CD14-positive monocyte (primary cell): Measurements from ENCODE around the gene MICALL1. TPM values are rescaled to one million over a fixed set of nuclear protein-coding genes. Genes with fewer than 3 reads are reported as not detected.
"Not testable (repeated sequence)": the region's sequence is repeated elsewhere in the genome, so short reads cannot be mapped to it uniquely, and the experiment has no call there.

Source experiments
- DNase-seq, 3 donors: peaks; one replicate each; pipeline ENCODE4 v3.0.0-alpha.2; 2011 to 2022
- H2AFZ ChIP-seq: 2 replicates; pipeline ENCODE4 v1.6.0; 2012; ENCODE audit warnings: mild to moderate bottlenecking, low read depth, low read length, inconsistent platforms; ENCODE audit not compliant: insufficient read depth, poor library complexity, severe bottlenecking
- H3K27ac ChIP-seq, 2 donors: 1 replicate in 1 of 2; 2 replicates in 1 of 2; pipeline ENCODE4 v1.5.1; 2012 to 2013; ENCODE audit warnings: low read length in 2 of 2, control low read depth in 1 of 2, inconsistent platforms in 1 of 2, low read depth in 1 of 2, mild to moderate bottlenecking in 1 of 2
- H3K27me3 ChIP-seq, 2 donors: one replicate each; pipeline versions ENCODE4 v1.6.0 to v1.6.1; 2011 to 2013; ENCODE audit warnings: low read length in 2 of 2; ENCODE audit not compliant: control insufficient read depth in 2 of 2, insufficient read depth in 2 of 2
- H3K36me3 ChIP-seq, 2 donors: replicated peaks in 1 of 2; 1 replicate in 1 of 2; 2 replicates in 1 of 2; pipeline versions ENCODE4 v1.5.1 to v1.6.1; 2012 to 2013; ENCODE audit warnings: low read length in 2 of 2, control low read depth in 1 of 2, inconsistent platforms in 1 of 2, mild to moderate bottlenecking in 1 of 2; ENCODE audit not compliant: insufficient read depth in 2 of 2, control insufficient read depth in 1 of 2
- H3K4me1 ChIP-seq, 2 donors: 1 replicate in 1 of 2; 2 replicates in 1 of 2; pipeline versions ENCODE4 v1.5.1 to v1.6.1; 2012 to 2013; ENCODE audit warnings: low read length in 2 of 2, control low read depth in 1 of 2, inconsistent platforms in 1 of 2, mild to moderate bottlenecking in 1 of 2, moderate library complexity in 1 of 2; ENCODE audit not compliant: insufficient read depth in 2 of 2, control insufficient read depth in 1 of 2
- H3K4me2 ChIP-seq: replicated peaks from 2 replicates; pipeline ENCODE3; 2012; ENCODE audit warnings: low read length, moderate library complexity, mild to moderate bottlenecking; ENCODE audit not compliant: poor library complexity, severe bottlenecking; ENCODE audit errors: extremely low read depth
- H3K4me3 ChIP-seq, 3 experiments: fragments of 200-600 bp in 1 of 3; sonication (generic) in 1 of 3; replicated peaks in 1 of 3; 1 replicate in 2 of 3; 2 replicates in 1 of 3; pipeline ENCODE4 v1.5.1; 2011 to 2013; ENCODE audit warnings: low read length in 3 of 3, mild to moderate bottlenecking in 3 of 3, control low read depth in 2 of 3, low read depth in 2 of 3, inconsistent platforms in 1 of 3, moderate library complexity in 1 of 3
- H3K79me2 ChIP-seq: 2 replicates; pipeline ENCODE4 v1.6.0; 2012; ENCODE audit warnings: mild to moderate bottlenecking, control low read depth, inconsistent platforms, low read length, moderate library complexity; ENCODE audit not compliant: insufficient read depth
- H3K9ac ChIP-seq: 2 replicates; pipeline ENCODE4 v1.6.0; 2017; ENCODE audit warnings: low read length, mild to moderate bottlenecking; ENCODE audit not compliant: insufficient read depth, poor library complexity, severe bottlenecking
- H3K9me3 ChIP-seq, 2 donors: replicated peaks in 1 of 2; 1 replicate in 1 of 2; 2 replicates in 1 of 2; pipeline versions ENCODE4 v1.5.1 to v1.6.1; 2012 to 2013; ENCODE audit warnings: low read length in 2 of 2, control low read depth in 1 of 2; ENCODE audit not compliant: control insufficient read depth in 1 of 2, insufficient read depth in 1 of 2
- H4K20me1 ChIP-seq: 2 replicates; pipeline ENCODE4 v1.6.0; 2012; ENCODE audit warnings: mild to moderate bottlenecking, low read length, control low read depth, moderate library complexity; ENCODE audit not compliant: insufficient read depth
- H3K27ac Mint-ChIP-seq, 7 donors: one replicate each; pipeline ENCODE4 v1.8.0; 2020; ENCODE audit warnings: mild to moderate bottlenecking in 7 of 7, mixed read lengths in 7 of 7, moderate library complexity in 6 of 7, inconsistent platforms in 2 of 7
- H3K27me3 Mint-ChIP-seq, 3 donors: one replicate each; pipeline ENCODE4 v1.8.0; 2021 to 2022; ENCODE audit warnings: low read depth in 3 of 3, mild to moderate bottlenecking in 3 of 3, mixed read lengths in 3 of 3, moderate library complexity in 3 of 3, inconsistent platforms in 1 of 3
- H3K36me3 Mint-ChIP-seq, 2 donors: one replicate each; pipeline ENCODE4 v1.8.0; 2020; ENCODE audit warnings: mixed read lengths in 2 of 2, inconsistent platforms in 1 of 2, mild to moderate bottlenecking in 1 of 2
- H3K4me1 Mint-ChIP-seq: one replicate; pipeline ENCODE4 v1.8.0; 2020; ENCODE audit warnings: mild to moderate bottlenecking, mixed read lengths
- H3K4me3 Mint-ChIP-seq, 2 donors: one replicate each; pipeline ENCODE4 v1.8.0; 2020; ENCODE audit warnings: mild to moderate bottlenecking in 2 of 2, mixed read lengths in 2 of 2, moderate library complexity in 1 of 2
- H3K9me3 Mint-ChIP-seq, 7 donors: one replicate each; pipeline ENCODE4 v1.8.0; 2020 to 2022; ENCODE audit warnings: mixed read lengths in 7 of 7, mild to moderate bottlenecking in 6 of 7, moderate library complexity in 6 of 7, inconsistent platforms in 2 of 7
- WGBS: methylation state at CpG from one replicate; pipeline ENCODE4 v1.1.5; 2013; ENCODE audit warnings: missing lambda C conversion rate; ENCODE audit not compliant: insufficient coverage; 5-methylcytosine and 5-hydroxymethylcytosine counted together
- intact Hi-C, 2 donors: fragments of 100-400 bp; cut with micrococcal nuclease; formaldehyde crosslinking; loops; one replicate each; pipeline versions ENCODE4 v1.15.0 to v1.15.1; 2023
- polyA plus RNA-seq, 3 donors: library from polyadenylated mRNA; depleted of rRNA in 1 of 3; unstranded in 2 of 3; stranded (reverse) in 1 of 3; fragments of 300-500 nt in 2 of 3; fragments of >200 nt in 1 of 3; fragmentation: Illumina TruSeq in 2 of 3; gene quantifications; 1 replicate in 2 of 3; 2 replicates in 1 of 3; pipeline ENCODE4 v1.2.3, GENCODE V29; 2012 to 2021
- TF ChIP-seq, protein P1 (sequence below): fragments of 200-600 bp; IDR thresholded peaks from one replicate; pipeline ENCODE4 v1.8.0; 2022; ENCODE audit warnings: antibody characterized with exemption, mild to moderate bottlenecking

Gene MICALL1
- polyA plus RNA-seq, 3 donors: 0.51 to 7.0 (median 1.3) TPM

GRCh38 chr22:37954686-37955085 is 48.6 kb downstream of the MICALL1 start:
- Histone ChIP-seq H3K79me2 (peaks cover 16% of the 10 kb centered on the region), H3K4me2 (peak overlapping the region; percentile 91), H3K27me3 (peaks cover 9 to 14% of the 10 kb centered on the region in 2 donors), H3K36me3 (peaks cover 29 to 34% of the 10 kb centered on the region in 2 donors), H3K9ac (peak overlapping the region; percentile 91), H2AFZ (no peak overlapping the region), H3K9me3 (no peaks in the 10 kb centered on the region), H3K4me1 (peaks cover 22 to 23% of the 10 kb centered on the region in 2 donors), H3K27ac (no peak overlapping the region), H4K20me1 (no peaks in the 10 kb centered on the region), H3K4me3 (peak overlapping the region in 1 of 3 experiments; percentile 95)
- TF ChIP-seq, protein P1, sequence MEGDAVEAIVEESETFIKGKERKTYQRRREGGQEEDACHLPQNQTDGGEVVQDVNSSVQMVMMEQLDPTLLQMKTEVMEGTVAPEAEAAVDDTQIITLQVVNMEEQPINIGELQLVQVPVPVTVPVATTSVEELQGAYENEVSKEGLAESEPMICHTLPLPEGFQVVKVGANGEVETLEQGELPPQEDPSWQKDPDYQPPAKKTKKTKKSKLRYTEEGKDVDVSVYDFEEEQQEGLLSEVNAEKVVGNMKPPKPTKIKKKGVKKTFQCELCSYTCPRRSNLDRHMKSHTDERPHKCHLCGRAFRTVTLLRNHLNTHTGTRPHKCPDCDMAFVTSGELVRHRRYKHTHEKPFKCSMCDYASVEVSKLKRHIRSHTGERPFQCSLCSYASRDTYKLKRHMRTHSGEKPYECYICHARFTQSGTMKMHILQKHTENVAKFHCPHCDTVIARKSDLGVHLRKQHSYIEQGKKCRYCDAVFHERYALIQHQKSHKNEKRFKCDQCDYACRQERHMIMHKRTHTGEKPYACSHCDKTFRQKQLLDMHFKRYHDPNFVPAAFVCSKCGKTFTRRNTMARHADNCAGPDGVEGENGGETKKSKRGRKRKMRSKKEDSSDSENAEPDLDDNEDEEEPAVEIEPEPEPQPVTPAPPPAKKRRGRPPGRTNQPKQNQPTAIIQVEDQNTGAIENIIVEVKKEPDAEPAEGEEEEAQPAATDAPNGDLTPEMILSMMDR: no peak
- Mint-ChIP-seq H3K36me3 (peaks cover 32 to 35% of the 10 kb centered on the region in 2 donors), H3K4me1 (peaks cover 26% of the 10 kb centered on the region), H3K27ac (peak overlapping the region in 3 of 7 donors; percentile 27 to 94 (median 54)), H3K9me3 (peaks cover 0 to 3% (median 2%) of the 10 kb centered on the region in 7 donors), H3K4me3 (peak overlapping the region; percentile 94 to 100), H3K27me3 (peaks cover 14 to 24% (median 21%) of the 10 kb centered on the region in 3 donors)
- intact Hi-C loops: loop anchor here (5.0 to 10.0 kb wide), 2 partner anchors 47 to 370 kb away; partner anchors contain the start of gene MICALL1 (in 1 of the 2)
- 80% methylated on average over 4 of the region's 4 CpGs for WGBS
- DNase-seq: no peak

- not testable (repeated sequence) for H3K27ac Mint-ChIP-seq, DNase-seq, H3K4me3 Mint-ChIP-seq, H3K9ac ChIP-seq, H4K20me1 ChIP-seq, H3K9me3 Mint-ChIP-seq, H3K4me2 ChIP-seq, H2AFZ ChIP-seq, H3K9me3 ChIP-seq, H3K4me3 ChIP-seq, H3K27ac ChIP-seq
- intact Hi-C loops: loop anchor here in 1 of 2 donors (10.0 kb wide), 1 partner anchor 369 kb away; no protein-coding TSS in a partner anchor
- Histone ChIP-seq H3K79me2 (peaks cover 16% of the 10 kb centered on the region), H3K36me3 (peaks cover 35 to 46% of the 10 kb centered on the region in 2 donors), H3K27me3 (peaks cover 9 to 14% of the 10 kb centered on the region in 2 donors), H3K4me1 (peaks cover 22 to 23% of the 10 kb centered on the region in 2 donors)
- 95% methylated on average over 3 of the region's 15 CpGs for WGBS
- Mint-ChIP-seq H3K4me1 (peaks cover 26% of the 10 kb centered on the region), H3K36me3 (peaks cover 37 to 48% of the 10 kb centered on the region in 2 donors), H3K27me3 (peaks cover 14 to 22% (median 17%) of the 10 kb centered on the region in 3 donors)
These were observed 49.8 kb downstream of the MICALL1 start for GRCh38 chr22:37955825-37956397.
